HepG2 (cell line): Measurements from ENCODE around the gene FN1. TPM values are rescaled to one million over a fixed set of nuclear protein-coding genes. Genes with fewer than 3 reads are reported as not detected.

Experiments
- HNRNPH1 ChIP-seq: fragments of 200-400 bp; formaldehyde crosslinking; optimal IDR thresholded peaks from 2 replicates; pipeline ENCODE3; 2017; ENCODE audit warnings: mild to moderate bottlenecking, low read depth, low read length
- HOXA5 ChIP-seq: sonication (generic); formaldehyde crosslinking; IDR thresholded peaks from 2 replicates; pipeline ENCODE4 v1.4.0; 2020; ENCODE audit warnings: missing genetic modification reagents
- ISX ChIP-seq: sonication (generic); formaldehyde crosslinking; conservative IDR thresholded peaks from 2 replicates; pipeline ENCODE4 v1.5.0; 2020; ENCODE audit warnings: missing genetic modification reagents
- KAT7 ChIP-seq: IDR thresholded peaks from 2 replicates; pipeline ENCODE4 v1.6.1; 2018; ENCODE audit warnings: borderline replicate concordance, missing compliant biosample characterization
- POLR2AphosphoS5 ChIP-seq: IDR thresholded peaks from 2 replicates; pipeline ENCODE4 v1.6.1; 2012; ENCODE audit warnings: low read depth, low read length
- SYNCRIP ChIP-seq: fragments of 200-400 bp; formaldehyde crosslinking; IDR thresholded peaks from 2 replicates; pipeline ENCODE4 v1.6.1; 2018; ENCODE audit warnings: mild to moderate bottlenecking, low read depth, low read length; ENCODE audit not compliant: insufficient read depth
- ZFP36L1 ChIP-seq: sonication (generic); formaldehyde crosslinking; IDR thresholded peaks from 2 replicates; pipeline ENCODE4 v1.8.0; 2022; ENCODE audit warnings: mild to moderate bottlenecking, missing genetic modification reagents, moderate library complexity
- ZNF232 ChIP-seq: sonication (generic); formaldehyde crosslinking; IDR thresholded peaks from 2 replicates; pipeline ENCODE4 v1.4.0; 2020; ENCODE audit warnings: missing genetic modification reagents, borderline replicate concordance
- ZNF24 ChIP-seq: fragments of 450-650 bp; IDR thresholded peaks from 2 replicates; pipeline ENCODE4 v1.6.1; 2017; ENCODE audit warnings: antibody characterized with exemption, mild to moderate bottlenecking
- ZSCAN29 ChIP-seq: sonication (generic); formaldehyde crosslinking; conservative IDR thresholded peaks from 2 replicates; pipeline ENCODE4 v1.4.0; 2020; ENCODE audit warnings: mild to moderate bottlenecking, missing genetic modification reagents
- polyA plus RNA-seq, 8 experiments: library from polyadenylated mRNA; depleted of rRNA in 3 of 8; stranded (reverse) in 7 of 8; unstranded in 1 of 8; fragments of >200 nt; fragmentation: Illumina TruSeq in 4 of 8; extraction: Trizol in 4 of 8; gene quantifications; 2 replicates each; pipeline versions ENCODE4 v1.2.1 to v1.2.3, GENCODE V29; 2011 to 2016; ENCODE audit warnings: low read depth in 4 of 8, missing spikeins in 1 of 8, mixed read lengths in 1 of 8; ENCODE audit not compliant: insufficient read depth in 1 of 8
- total RNA-seq, 5 experiments: library from RNA; depleted of rRNA; stranded (reverse); fragments of >200 nt; fragmentation: Illumina TruSeq; extraction: Trizol; gene quantifications; 2 replicates each; pipeline ENCODE4 v1.2.3, GENCODE V29; 2016; ENCODE audit warnings: low read depth in 1 of 5
- TF ChIP-seq, protein P1 (sequence below): sonication (generic); formaldehyde crosslinking; IDR thresholded peaks from 2 replicates; pipeline ENCODE4 v1.8.0; 2022; ENCODE audit warnings: missing genetic modification reagents, mild to moderate bottlenecking, inconsistent platforms, borderline replicate concordance
- TF ChIP-seq, protein P2 (sequence below): sonication (generic); formaldehyde crosslinking; IDR thresholded peaks from 2 replicates; pipeline ENCODE4 v1.4.0; 2020; ENCODE audit warnings: missing genetic modification reagents
- TF ChIP-seq, protein P3 (sequence below): sonication (generic); formaldehyde crosslinking; IDR thresholded peaks from 2 replicates; pipeline ENCODE4 v1.4.0; 2020; ENCODE audit warnings: missing genetic modification reagents
- TF ChIP-seq, protein P4 (sequence below): sonication (generic); formaldehyde crosslinking; IDR thresholded peaks from 2 replicates; pipeline ENCODE4 v1.5.0; 2020; ENCODE audit warnings: missing genetic modification reagents, mild to moderate bottlenecking, borderline replicate concordance
- TF ChIP-seq, protein P5 (sequence below): IDR thresholded peaks from 2 replicates; pipeline ENCODE4 v1.6.1; 2018; ENCODE audit warnings: missing genetic modification reagents
- TF ChIP-seq, protein P6 (sequence below), 2 experiments: sonication (generic) in 1 of 2; formaldehyde crosslinking in 1 of 2; IDR thresholded peaks; 2 replicates each; pipeline versions ENCODE4 v1.4.0 to v1.6.1; 2016 to 2020; ENCODE audit warnings: borderline replicate concordance in 1 of 2, low read depth in 1 of 2, mild to moderate bottlenecking in 1 of 2, missing genetic modification reagents in 1 of 2

Gene FN1
- total and polyA plus RNA-seq, 2 of the 13 experiments (the other 11 are each of a cell fraction or from before 2014, with no cell fraction given): 1,847 to 6,471 TPM

DNA sequence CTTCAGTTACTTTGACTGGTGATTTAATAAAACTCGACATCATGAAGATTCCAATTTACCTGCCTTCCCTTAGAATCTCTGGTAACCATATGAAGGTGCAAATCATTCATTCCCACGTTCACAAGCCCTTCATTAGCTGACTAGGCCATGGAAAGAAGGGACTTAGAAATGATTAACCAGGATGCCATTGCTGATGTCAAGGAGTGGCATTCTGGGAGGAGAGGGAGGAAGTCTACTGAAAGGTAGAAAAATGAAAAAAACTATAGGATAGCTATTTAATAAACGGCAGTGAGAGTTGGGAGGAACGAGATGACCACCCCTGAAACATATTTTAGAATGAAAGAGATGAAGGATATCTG is 122.6 kb downstream of the FN1 start (continued):
- TF ChIP-seq POLR2AphosphoS5 (0 out of 2 replicates have a peak, but pooled peaks have one; percentile 20), ZSCAN29 (0 out of 2 replicates have a peak, but pooled peaks have one; percentile 36), ZNF232 (CRISPR knock-in tag) (no peak), ISX (CRISPR knock-in tag) (no peak), HOXA5 (no peak), KAT7 (CRISPR knock-in tag) (no peak), HNRNPH1 (no peak), ZFP36L1 (CRISPR knock-in tag) (no peak), SYNCRIP (no peak), ZNF24 (peak; percentile 79)
- TF ChIP-seq, protein P1, sequence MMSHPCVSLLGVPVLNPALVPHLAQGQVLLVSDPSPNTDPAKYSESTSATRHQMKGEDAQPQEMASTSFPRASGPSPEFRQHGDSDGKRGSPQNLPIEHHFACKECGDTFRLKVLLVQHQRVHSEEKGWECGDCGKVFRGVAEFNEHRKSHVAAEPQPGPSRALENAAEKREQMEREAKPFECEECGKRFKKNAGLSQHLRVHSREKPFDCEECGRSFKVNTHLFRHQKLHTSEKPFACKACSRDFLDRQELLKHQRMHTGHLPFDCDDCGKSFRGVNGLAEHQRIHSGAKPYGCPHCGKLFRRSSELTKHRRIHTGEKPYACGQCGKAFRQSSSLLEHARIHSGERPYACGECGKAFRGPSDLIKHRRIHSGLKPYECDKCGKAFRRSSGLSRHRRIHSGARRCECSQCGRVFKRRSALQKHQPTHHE (CRISPR knock-in tag): no peak
- TF ChIP-seq, protein P2, sequence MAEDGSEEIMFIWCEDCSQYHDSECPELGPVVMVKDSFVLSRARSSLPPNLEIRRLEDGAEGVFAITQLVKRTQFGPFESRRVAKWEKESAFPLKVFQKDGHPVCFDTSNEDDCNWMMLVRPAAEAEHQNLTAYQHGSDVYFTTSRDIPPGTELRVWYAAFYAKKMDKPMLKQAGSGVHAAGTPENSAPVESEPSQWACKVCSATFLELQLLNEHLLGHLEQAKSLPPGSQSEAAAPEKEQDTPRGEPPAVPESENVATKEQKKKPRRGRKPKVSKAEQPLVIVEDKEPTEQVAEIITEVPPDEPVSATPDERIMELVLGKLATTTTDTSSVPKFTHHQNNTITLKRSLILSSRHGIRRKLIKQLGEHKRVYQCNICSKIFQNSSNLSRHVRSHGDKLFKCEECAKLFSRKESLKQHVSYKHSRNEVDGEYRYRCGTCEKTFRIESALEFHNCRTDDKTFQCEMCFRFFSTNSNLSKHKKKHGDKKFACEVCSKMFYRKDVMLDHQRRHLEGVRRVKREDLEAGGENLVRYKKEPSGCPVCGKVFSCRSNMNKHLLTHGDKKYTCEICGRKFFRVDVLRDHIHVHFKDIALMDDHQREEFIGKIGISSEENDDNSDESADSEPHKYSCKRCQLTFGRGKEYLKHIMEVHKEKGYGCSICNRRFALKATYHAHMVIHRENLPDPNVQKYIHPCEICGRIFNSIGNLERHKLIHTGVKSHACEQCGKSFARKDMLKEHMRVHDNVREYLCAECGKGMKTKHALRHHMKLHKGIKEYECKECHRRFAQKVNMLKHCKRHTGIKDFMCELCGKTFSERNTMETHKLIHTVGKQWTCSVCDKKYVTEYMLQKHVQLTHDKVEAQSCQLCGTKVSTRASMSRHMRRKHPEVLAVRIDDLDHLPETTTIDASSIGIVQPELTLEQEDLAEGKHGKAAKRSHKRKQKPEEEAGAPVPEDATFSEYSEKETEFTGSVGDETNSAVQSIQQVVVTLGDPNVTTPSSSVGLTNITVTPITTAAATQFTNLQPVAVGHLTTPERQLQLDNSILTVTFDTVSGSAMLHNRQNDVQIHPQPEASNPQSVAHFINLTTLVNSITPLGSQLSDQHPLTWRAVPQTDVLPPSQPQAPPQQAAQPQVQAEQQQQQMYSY (CRISPR knock-in tag): no peak
- TF ChIP-seq, protein P3, sequence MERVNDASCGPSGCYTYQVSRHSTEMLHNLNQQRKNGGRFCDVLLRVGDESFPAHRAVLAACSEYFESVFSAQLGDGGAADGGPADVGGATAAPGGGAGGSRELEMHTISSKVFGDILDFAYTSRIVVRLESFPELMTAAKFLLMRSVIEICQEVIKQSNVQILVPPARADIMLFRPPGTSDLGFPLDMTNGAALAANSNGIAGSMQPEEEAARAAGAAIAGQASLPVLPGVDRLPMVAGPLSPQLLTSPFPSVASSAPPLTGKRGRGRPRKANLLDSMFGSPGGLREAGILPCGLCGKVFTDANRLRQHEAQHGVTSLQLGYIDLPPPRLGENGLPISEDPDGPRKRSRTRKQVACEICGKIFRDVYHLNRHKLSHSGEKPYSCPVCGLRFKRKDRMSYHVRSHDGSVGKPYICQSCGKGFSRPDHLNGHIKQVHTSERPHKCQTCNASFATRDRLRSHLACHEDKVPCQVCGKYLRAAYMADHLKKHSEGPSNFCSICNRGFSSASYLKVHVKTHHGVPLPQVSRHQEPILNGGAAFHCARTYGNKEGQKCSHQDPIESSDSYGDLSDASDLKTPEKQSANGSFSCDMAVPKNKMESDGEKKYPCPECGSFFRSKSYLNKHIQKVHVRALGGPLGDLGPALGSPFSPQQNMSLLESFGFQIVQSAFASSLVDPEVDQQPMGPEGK (CRISPR knock-in tag): no peak
- TF ChIP-seq, protein P4, sequence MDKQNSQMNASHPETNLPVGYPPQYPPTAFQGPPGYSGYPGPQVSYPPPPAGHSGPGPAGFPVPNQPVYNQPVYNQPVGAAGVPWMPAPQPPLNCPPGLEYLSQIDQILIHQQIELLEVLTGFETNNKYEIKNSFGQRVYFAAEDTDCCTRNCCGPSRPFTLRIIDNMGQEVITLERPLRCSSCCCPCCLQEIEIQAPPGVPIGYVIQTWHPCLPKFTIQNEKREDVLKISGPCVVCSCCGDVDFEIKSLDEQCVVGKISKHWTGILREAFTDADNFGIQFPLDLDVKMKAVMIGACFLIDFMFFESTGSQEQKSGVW (CRISPR knock-in tag): no peak
- TF ChIP-seq, protein P5, sequence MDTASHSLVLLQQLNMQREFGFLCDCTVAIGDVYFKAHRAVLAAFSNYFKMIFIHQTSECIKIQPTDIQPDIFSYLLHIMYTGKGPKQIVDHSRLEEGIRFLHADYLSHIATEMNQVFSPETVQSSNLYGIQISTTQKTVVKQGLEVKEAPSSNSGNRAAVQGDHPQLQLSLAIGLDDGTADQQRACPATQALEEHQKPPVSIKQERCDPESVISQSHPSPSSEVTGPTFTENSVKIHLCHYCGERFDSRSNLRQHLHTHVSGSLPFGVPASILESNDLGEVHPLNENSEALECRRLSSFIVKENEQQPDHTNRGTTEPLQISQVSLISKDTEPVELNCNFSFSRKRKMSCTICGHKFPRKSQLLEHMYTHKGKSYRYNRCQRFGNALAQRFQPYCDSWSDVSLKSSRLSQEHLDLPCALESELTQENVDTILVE: 0 out of 2 replicates have a peak, but pooled peaks have one; percentile 42
- TF ChIP-seq, protein P6, sequence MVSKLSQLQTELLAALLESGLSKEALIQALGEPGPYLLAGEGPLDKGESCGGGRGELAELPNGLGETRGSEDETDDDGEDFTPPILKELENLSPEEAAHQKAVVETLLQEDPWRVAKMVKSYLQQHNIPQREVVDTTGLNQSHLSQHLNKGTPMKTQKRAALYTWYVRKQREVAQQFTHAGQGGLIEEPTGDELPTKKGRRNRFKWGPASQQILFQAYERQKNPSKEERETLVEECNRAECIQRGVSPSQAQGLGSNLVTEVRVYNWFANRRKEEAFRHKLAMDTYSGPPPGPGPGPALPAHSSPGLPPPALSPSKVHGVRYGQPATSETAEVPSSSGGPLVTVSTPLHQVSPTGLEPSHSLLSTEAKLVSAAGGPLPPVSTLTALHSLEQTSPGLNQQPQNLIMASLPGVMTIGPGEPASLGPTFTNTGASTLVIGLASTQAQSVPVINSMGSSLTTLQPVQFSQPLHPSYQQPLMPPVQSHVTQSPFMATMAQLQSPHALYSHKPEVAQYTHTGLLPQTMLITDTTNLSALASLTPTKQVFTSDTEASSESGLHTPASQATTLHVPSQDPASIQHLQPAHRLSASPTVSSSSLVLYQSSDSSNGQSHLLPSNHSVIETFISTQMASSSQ (IDR thresholded peaks at IDR 0.05; ENCODE audit: low read depth): peak; percentile 84
- TF ChIP-seq, protein P6 (CRISPR knock-in tag; IDR thresholded peaks at IDR 0.05; ENCODE audit: borderline replicate concordance): 0 out of 2 replicates have a peak, but pooled peaks have one; percentile 38
